HAP-1 (cell line): Measurements from ENCODE around the gene POLD1.
"Not testable (repeated sequence)": the region's sequence is repeated elsewhere in the genome, so short reads cannot be mapped to it uniquely, and the experiment has no call there.

Experiments
- DNase-seq, 2 experiments: peaks; one replicate each; pipeline ENCODE4 v3.0.0-alpha.2; 2016 to 2020; ENCODE audit warnings: low spot score in 2 of 2
- H3K27me3 ChIP-seq: fragments of 250-450 bp; sonication (Bioruptor Pico); 2 replicates; pipeline ENCODE4 v1.5.1; 2020; ENCODE audit warnings: low read depth, mild to moderate bottlenecking, moderate library complexity
- H3K36me3 ChIP-seq: fragments of 250-450 bp; sonication (Bioruptor Pico); replicated peaks from 2 replicates; pipeline ENCODE4 v1.5.1; 2020; ENCODE audit warnings: mild to moderate bottlenecking
- H3K4me1 ChIP-seq: fragments of 250-450 bp; sonication (Bioruptor Pico); 2 replicates; pipeline ENCODE4 v1.5.1; 2020; ENCODE audit warnings: mild to moderate bottlenecking
- H3K4me3 ChIP-seq: fragments of 250-450 bp; sonication (Bioruptor Pico); 2 replicates; pipeline ENCODE4 v1.5.1; 2020; ENCODE audit warnings: mild to moderate bottlenecking, moderate library complexity
- H3K9me3 ChIP-seq: fragments of 250-450 bp; sonication (Bioruptor Pico); 2 replicates; pipeline ENCODE4 v1.5.1; 2020; ENCODE audit warnings: mild to moderate bottlenecking, moderate library complexity
- in situ Hi-C: fragments of 300-500 bp; cut with MboI; formaldehyde crosslinking; loops from 3 replicates; pipeline ENCODE4 v1.14.3; 2020; ENCODE audit warnings: low sequenced_read_pairs, inconsistent platforms, mixed read lengths

The POLD1 gene

GRCh38 chr19:50377517-50377916 lies 6.6 kb upstream of the POLD1 start:
- H3K4me1 ChIP-seq = peaks cover 2% of the 10 kb centered on the region
- no peaks in the 10 kb centered on the region for H3K27me3 ChIP-seq
- no peak overlapping the region for H3K4me3 ChIP-seq
- no peak for DNase-seq
- H3K36me3 ChIP-seq = peaks cover 25% of the 10 kb centered on the region
- in situ Hi-C loops = loop anchor here (10.0 kb wide), 1 partner anchor 407 kb away; no protein-coding TSS in a partner anchor
- H3K9me3 ChIP-seq = no peaks in the 10 kb centered on the region

DNA sequence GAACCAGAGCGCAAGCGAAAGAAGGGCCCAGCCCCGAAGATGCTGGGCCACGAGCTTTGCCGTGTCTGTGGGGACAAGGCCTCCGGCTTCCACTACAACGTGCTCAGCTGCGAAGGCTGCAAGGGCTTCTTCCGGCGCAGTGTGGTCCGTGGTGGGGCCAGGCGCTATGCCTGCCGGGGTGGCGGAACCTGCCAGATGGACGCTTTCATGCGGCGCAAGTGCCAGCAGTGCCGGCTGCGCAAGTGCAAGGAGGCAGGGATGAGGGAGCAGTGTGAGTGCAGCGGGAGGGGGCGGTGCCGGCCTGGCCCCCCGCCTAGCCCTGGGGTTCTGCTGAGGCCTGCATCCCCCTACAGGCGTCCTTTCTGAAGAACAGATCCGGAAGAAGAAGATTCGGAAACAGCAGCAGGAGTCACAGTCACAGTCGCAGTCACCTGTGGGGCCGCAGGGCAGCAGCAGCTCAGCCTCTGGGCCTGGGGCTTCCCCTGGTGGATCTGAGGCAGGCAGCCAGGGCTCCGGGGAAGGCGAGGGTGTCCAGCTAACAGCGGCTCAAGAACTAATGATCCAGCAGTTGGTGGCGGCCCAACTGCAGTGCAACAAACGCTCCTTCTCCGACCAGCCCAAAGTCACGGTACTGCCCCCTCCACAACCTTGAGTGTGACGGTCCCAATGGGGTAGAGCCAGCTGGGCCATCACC lies 5.8 kb upstream of the POLD1 start:
- no peak overlapping the region for H3K4me3 ChIP-seq
- H3K27me3 ChIP-seq = no peaks in the 10 kb centered on the region
- H3K36me3 ChIP-seq = peaks cover 25% of the 10 kb centered on the region
- DNase-seq = no peak
- H3K4me1 ChIP-seq = peaks cover 3% of the 10 kb centered on the region
- H3K9me3 ChIP-seq = no peaks in the 10 kb centered on the region
- in situ Hi-C loops = loop anchor here (10.0 kb wide), 1 partner anchor 406 kb away; no protein-coding TSS in a partner anchor

DNA sequence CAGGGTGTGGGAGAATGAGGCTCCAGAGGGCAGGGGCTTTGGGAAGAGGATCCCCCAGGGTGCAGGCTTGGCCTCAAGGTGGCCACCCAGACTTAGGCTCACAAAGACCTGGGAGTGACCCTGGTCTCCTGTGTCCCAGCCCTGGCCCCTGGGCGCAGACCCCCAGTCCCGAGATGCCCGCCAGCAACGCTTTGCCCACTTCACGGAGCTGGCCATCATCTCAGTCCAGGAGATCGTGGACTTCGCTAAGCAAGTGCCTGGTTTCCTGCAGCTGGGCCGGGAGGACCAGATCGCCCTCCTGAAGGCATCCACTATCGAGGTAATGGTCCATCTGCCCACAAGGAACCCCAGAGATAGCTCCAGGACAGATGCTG lies 5.3 kb upstream of the POLD1 start:
- Histone ChIP-seq H3K4me1 (peaks cover 6% of the 10 kb centered on the region), H3K4me3 (no peak overlapping the region), H3K36me3 (peaks cover 25% of the 10 kb centered on the region), H3K9me3 (no peaks in the 10 kb centered on the region), H3K27me3 (no peaks in the 10 kb centered on the region)
- in situ Hi-C loops = loop anchor here (10.0 kb wide), 1 partner anchor 406 kb away; no protein-coding TSS in a partner anchor
- DNase-seq = no peak

GRCh38 chr19:50379602-50380001 lies 4.5 kb upstream of the POLD1 start:
- no peak for DNase-seq
- Histone ChIP-seq H3K27me3 (no peaks in the 10 kb centered on the region), H3K4me1 (peaks cover 6% of the 10 kb centered on the region), H3K9me3 (no peaks in the 10 kb centered on the region), H3K36me3 (peaks cover 25% of the 10 kb centered on the region), H3K4me3 (no peak overlapping the region)
- in situ Hi-C loops = loop anchor here (10.0 kb wide), 1 partner anchor 405 kb away; no protein-coding TSS in a partner anchor

GRCh38 chr19:50380137-50380536 lies 4.0 kb upstream of the POLD1 start:
- H3K9me3 ChIP-seq = no peaks in the 10 kb centered on the region
- no peak overlapping the region for H3K4me3 ChIP-seq
- H3K4me1 ChIP-seq = peaks cover 6% of the 10 kb centered on the region
- H3K36me3 ChIP-seq = peaks cover 28% of the 10 kb centered on the region
- H3K27me3 ChIP-seq = no peaks in the 10 kb centered on the region
- no peak for DNase-seq
- in situ Hi-C loops = no loop called here

- in situ Hi-C loops = no loop called here
- no peak for DNase-seq
- peaks cover 28% of the 10 kb centered on the region for H3K36me3 ChIP-seq
These were observed 3.4 kb upstream of the POLD1 start for GRCh38 chr19:50380751-50381151.

GRCh38 chr19:50381881-50382729 lies 2.0 kb upstream of the POLD1 start:
- no peak overlapping the region for H3K4me3 ChIP-seq
- H3K4me1 ChIP-seq = 0 out of 2 replicates have a peak, but pooled peaks cover 3% of the 10 kb centered on the region
- H3K27me3 ChIP-seq = no peaks in the 10 kb centered on the region
- DNase-seq = no peak
- H3K9me3 ChIP-seq = no peaks in the 10 kb centered on the region
- in situ Hi-C loops = no loop called here
- H3K36me3 ChIP-seq = peaks cover 38% of the 10 kb centered on the region

More at GRCh38 chr19:50380751-50381151, 3.4 kb upstream of the POLD1 start:
- H3K4me3 ChIP-seq = no peak overlapping the region
- no peaks in the 10 kb centered on the region for H3K9me3 ChIP-seq
- H3K4me1 ChIP-seq = peaks cover 6% of the 10 kb centered on the region
- H3K27me3 ChIP-seq = no peaks in the 10 kb centered on the region

DNA sequence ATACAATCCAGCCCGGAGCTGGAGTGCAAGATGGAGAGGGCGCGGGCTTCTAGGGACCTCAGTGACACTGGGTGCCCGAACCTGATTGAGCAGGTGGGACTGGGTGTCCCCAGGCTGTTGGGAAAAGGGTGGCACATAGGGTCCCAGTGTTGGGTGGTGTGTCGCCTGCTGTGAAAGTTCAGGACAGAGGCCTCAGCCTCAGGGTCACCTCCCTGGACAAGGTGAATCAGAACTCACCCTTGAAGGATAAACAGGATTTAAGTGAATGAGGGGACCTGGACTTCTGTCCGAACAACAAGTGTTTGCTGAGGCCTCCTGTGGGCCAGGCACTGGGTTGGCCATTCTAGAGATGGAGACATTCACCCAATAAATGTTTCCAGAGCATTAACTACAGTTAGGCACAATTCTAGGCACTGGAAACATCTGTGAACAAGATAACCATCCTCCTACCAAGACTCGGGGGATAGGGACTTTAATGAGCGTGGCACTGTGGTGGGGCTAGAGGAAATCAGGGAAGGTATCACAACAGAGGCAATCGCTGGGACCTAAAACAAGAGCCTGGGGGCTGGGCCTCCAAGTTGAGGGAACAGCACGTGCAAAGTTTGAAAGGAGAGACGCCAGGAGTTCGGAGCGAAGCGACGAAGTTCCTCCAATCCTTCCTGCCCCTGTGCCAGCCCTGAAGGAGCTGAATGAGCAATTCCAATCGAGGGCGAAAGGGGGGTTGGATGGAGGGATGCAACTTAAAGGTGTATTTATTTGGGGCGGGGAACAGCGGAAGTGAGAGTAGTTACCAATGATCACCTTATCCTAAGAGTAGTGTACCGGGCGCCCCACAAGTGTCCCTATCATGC lies 921 bp upstream of the POLD1 start:
- Histone ChIP-seq H3K36me3 (peaks cover 41% of the 10 kb centered on the region), H3K9me3 (no peaks in the 10 kb centered on the region), H3K4me3 (peak overlapping the region; percentile 78), H3K4me1 (peaks cover 7% of the 10 kb centered on the region; the same call in 1 of the 2 replicates), H3K27me3 (no peaks in the 10 kb centered on the region)
- in situ Hi-C loops = no loop called here
- no peak for DNase-seq

DNA sequence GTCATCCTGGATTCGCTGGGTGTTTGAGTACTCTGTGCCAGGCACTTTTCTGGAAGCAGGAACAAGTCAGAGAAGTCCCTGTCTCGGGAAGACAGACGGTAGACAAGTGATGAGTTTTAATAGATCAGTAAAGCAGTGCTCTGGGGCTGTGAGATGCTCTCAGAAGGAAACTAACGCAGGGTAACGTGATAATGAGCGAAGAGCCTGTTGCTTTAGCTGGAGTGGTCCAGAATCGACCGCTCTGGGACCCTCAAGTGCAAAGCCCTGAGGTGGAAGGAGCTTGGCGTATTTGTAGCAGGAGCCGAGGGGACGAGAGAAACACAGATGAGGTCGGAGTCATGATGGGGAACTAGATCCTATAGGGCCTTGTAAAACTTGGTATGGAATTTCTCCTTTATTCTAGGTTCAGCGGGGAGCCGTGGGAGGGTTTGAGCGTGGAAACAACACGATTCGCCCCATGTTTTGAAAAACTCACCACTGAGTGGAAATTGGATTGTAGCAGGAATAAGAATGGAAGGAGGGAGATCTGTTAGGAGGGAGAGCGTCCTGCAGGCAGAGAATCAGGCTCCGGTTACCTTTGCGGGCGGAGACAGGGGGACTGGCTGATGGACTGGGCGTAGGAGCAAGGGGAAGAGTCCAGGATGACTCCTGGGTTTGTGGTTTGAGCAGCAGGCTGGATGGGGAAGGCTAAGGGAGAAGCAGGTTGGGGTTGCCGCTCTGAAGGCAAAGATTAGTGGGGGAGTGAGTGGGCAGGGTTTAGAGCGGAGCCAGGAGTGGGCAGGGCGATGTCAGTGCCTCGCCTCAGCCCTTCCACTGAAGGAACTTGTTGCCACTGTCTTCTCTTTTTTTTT lies 763 bp downstream of the POLD1 start:
- no peaks in the 10 kb centered on the region for H3K27me3 ChIP-seq
- in situ Hi-C loops = no loop called here
- H3K36me3 ChIP-seq = peaks cover 32% of the 10 kb centered on the region
- peak overlapping the region; percentile 78 for H3K4me3 ChIP-seq
- peaks cover 9% of the 10 kb centered on the region; the same call in 1 of the 2 replicates for H3K4me1 ChIP-seq
- peak in 1 of 2 experiments; percentile 38 for DNase-seq
- no peaks in the 10 kb centered on the region for H3K9me3 ChIP-seq

DNA sequence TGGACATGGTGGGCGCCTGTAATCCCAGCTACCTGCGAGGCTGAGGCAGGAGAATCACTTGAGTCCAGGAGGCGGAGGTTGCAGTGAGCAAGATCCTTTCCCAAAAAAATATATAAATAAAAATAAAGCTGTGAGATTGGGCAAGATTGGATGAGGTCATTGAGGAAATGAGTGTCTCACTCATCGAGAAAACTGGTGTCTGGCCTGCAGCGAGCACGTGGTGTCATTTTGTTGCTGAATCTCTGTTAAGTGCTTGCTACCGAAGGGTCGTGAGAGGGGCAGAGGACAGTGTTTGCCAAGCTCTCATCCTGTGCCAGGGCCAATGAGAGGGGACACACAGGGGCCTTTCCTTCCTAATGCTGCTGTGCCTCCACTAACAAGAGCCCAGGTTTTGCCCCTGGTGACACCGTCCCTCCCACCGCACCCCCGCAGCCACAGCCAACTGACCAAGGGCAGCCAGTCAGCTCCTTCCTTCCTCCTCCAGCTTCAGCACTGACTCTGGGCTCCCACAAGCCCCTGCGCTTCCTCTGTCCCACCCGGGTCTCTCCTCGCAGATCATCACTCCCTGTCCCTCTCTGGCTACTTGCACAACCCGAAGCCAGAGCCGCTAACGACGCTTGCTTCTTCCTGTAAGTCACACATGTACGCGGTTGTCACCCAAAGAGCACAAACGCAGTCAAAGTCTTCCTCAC lies 3.2 kb downstream of the POLD1 start:
- Histone ChIP-seq H3K36me3 (peaks cover 37% of the 10 kb centered on the region), H3K4me1 (peaks cover 9% of the 10 kb centered on the region; the same call in 1 of the 2 replicates), H3K4me3 (no peak overlapping the region), H3K27me3 (no peaks in the 10 kb centered on the region), H3K9me3 (no peaks in the 10 kb centered on the region; the same call in 1 of the 2 replicates)
- in situ Hi-C loops = no loop called here
- no peak for DNase-seq

GRCh38 chr19:50387868-50388245 lies 3.7 kb downstream of the POLD1 start:
- Histone ChIP-seq H3K36me3 (peaks cover 43% of the 10 kb centered on the region), H3K27me3 (no peaks in the 10 kb centered on the region), H3K4me3 (no peak overlapping the region), H3K4me1 (peaks cover 9% of the 10 kb centered on the region; the same call in 1 of the 2 replicates), H3K9me3 (no peaks in the 10 kb centered on the region; the same call in 1 of the 2 replicates)
- in situ Hi-C loops = no loop called here
- DNase-seq = no peak

- in situ Hi-C loops, DNase-seq, H3K9me3 ChIP-seq, H3K4me3 ChIP-seq, H3K27me3 ChIP-seq, H3K4me1 ChIP-seq: not testable (repeated sequence)
- H3K36me3 ChIP-seq = peaks cover 45% of the 10 kb centered on the region
These were observed 6.1 kb downstream of the POLD1 start for GRCh38 chr19:50390295-50390694.
